Loucy (cell line): ENCODE measurements around the gene FGFRL1.

Source experiments
- EZH2phosphoT487 ChIP-seq: fragments of 200-600 bp; IDR thresholded peaks from 2 replicates; pipeline ENCODE4 v1.6.1; 2018; ENCODE audit warnings: antibody characterized with exemption, mild to moderate bottlenecking, moderate library complexity, borderline replicate concordance
- TF ChIP-seq, protein P1 (sequence below): fragments of 200-600 bp; sonication (generic); conservative IDR thresholded peaks from 2 replicates; pipeline ENCODE4 v1.5.1; 2014; ENCODE audit warnings: mild to moderate bottlenecking, antibody characterized with exemption, low read length

DNA sequence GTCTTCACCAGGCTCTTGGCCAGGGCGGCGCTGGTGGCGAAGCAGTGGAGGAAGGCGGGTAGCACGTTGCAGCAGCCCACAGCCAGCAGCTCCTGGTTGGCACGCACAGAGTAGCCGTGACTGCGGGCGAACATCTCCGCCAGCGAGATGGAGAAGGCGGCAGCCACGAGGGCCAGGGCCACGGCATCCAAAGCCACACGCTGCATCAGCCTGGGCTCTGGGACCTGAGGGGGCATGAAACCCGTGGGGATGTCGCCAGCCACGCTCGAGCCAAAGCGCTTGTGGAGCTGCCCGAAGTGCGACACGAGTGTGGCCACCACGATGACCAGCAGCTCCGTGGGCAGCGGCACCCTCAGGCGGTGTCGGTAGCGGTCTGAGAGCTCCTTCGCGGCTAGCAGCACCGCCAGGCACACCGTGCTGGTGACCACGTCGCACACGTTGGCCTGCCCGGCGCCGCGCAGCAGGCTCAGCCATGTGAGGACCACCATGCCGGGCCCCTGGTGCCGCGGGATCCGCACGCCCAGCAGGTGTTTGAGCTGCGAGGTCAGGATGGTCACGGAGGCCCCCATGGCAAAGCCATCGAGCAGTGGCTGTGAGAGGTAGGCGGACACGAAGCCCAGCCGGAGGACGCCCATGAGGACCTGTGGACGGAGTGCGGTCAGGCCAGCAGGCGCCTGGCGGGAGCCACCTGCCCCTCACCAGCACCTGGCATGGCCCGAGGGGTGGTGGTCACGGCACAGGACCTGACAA lies 21.5 kb upstream of the FGFRL1 start:
- TF ChIP-seq, protein P1, sequence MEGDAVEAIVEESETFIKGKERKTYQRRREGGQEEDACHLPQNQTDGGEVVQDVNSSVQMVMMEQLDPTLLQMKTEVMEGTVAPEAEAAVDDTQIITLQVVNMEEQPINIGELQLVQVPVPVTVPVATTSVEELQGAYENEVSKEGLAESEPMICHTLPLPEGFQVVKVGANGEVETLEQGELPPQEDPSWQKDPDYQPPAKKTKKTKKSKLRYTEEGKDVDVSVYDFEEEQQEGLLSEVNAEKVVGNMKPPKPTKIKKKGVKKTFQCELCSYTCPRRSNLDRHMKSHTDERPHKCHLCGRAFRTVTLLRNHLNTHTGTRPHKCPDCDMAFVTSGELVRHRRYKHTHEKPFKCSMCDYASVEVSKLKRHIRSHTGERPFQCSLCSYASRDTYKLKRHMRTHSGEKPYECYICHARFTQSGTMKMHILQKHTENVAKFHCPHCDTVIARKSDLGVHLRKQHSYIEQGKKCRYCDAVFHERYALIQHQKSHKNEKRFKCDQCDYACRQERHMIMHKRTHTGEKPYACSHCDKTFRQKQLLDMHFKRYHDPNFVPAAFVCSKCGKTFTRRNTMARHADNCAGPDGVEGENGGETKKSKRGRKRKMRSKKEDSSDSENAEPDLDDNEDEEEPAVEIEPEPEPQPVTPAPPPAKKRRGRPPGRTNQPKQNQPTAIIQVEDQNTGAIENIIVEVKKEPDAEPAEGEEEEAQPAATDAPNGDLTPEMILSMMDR, result no peak
- no peak for TF ChIP-seq EZH2phosphoT487
